ENCODE measurements around the gene PTPRM.

DNA sequence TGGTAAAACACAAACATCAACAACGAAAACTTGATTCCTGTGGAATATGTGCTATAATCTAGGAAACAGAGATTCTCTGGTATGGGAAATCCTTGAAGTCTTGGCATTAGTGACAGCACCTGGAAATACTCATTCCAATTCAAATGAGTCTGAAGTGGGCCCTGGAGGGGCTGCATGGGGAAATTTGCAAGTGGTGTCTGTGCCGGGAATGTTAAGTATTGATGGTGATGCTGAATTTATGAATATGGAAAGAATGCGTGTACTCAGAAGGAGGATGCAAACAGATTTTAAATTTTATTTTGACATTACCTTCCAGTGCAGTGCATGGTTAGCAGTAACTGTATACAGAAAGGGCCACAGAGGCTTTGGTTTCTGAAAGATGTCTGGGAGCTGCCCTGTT is 37.2 kb downstream of the PTPRM start:
- TF ChIP-seq, protein P1, sequence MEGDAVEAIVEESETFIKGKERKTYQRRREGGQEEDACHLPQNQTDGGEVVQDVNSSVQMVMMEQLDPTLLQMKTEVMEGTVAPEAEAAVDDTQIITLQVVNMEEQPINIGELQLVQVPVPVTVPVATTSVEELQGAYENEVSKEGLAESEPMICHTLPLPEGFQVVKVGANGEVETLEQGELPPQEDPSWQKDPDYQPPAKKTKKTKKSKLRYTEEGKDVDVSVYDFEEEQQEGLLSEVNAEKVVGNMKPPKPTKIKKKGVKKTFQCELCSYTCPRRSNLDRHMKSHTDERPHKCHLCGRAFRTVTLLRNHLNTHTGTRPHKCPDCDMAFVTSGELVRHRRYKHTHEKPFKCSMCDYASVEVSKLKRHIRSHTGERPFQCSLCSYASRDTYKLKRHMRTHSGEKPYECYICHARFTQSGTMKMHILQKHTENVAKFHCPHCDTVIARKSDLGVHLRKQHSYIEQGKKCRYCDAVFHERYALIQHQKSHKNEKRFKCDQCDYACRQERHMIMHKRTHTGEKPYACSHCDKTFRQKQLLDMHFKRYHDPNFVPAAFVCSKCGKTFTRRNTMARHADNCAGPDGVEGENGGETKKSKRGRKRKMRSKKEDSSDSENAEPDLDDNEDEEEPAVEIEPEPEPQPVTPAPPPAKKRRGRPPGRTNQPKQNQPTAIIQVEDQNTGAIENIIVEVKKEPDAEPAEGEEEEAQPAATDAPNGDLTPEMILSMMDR (IDR thresholded peaks at IDR 0.05): no peak
- no peak for TF ChIP-seq POLR2AphosphoS5 (IDR thresholded peaks at IDR 0.05)

Data from gastroesophageal sphincter (tissue), 3 donors.